Retinal pigment epithelial cell (primary cell): ENCODE results near the gene ETV6.

Source experiments
- DNase-seq: peaks from one replicate; pipeline ENCODE4 v3.0.0-alpha.2; 2010; ENCODE audit warnings: low read depth
- H3K4me3 ChIP-seq: 2 replicates; pipeline ENCODE4 v1.5.1; 2011; ENCODE audit warnings: mild to moderate bottlenecking, low read length, control low read depth, moderate library complexity
- TF ChIP-seq, protein P1 (sequence below): conservative IDR thresholded peaks from 2 replicates; pipeline ENCODE4 v1.5.1; 2011; ENCODE audit warnings: low read depth, low read length, control low read depth, inconsistent platforms

The ETV6 gene

DNA sequence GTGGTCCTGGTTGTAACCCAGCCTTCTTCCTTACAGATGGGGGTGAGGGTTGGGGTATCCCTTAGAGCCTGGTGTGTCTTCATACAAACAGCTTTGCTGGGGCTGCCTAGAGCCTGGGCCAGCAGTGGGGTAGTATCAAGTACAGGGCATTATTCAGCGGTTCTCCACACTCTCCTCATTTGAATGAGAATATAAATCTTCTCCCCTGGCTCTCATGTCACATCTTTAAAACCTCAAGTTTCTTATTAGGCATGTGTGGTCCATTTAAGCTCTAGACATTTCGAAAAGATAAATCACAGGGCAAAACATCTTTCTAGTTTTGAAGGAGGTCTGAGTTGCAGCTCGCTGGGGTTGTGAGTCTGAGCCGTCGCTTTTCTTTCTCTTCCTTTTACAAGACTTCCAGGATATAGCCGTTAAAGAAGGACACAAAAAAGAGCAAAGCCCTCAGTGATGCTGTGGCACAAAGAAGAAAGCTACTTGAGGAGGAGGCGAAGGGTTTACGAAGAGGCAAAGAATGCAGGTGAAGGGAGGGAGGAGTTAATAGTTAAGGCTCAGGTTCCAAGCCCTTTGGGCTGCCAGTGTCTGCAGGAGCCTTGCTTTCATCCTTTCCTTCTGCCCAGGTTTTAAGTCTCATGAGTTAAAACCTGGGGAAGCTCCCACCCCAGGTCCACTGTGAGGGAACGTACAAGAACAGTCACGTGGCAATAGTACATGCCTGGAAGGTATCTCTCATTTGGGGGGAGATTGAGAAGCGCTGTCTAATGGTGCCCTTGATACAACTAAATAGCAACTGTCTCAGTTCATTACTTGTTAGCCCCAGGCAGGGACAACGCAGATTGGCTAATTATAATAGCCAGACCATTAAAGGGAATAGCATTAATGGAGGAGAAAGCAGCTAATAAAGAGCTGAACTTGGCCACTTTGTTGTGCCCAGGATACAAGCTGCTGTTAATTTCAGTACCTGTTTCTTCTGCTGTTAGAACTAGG is 94.2 kb downstream of the ETV6 start:
- no peak for DNase-seq
- H3K4me3 ChIP-seq, result no peak overlapping the region
- TF ChIP-seq, protein P1, sequence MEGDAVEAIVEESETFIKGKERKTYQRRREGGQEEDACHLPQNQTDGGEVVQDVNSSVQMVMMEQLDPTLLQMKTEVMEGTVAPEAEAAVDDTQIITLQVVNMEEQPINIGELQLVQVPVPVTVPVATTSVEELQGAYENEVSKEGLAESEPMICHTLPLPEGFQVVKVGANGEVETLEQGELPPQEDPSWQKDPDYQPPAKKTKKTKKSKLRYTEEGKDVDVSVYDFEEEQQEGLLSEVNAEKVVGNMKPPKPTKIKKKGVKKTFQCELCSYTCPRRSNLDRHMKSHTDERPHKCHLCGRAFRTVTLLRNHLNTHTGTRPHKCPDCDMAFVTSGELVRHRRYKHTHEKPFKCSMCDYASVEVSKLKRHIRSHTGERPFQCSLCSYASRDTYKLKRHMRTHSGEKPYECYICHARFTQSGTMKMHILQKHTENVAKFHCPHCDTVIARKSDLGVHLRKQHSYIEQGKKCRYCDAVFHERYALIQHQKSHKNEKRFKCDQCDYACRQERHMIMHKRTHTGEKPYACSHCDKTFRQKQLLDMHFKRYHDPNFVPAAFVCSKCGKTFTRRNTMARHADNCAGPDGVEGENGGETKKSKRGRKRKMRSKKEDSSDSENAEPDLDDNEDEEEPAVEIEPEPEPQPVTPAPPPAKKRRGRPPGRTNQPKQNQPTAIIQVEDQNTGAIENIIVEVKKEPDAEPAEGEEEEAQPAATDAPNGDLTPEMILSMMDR, result no peak

DNA sequence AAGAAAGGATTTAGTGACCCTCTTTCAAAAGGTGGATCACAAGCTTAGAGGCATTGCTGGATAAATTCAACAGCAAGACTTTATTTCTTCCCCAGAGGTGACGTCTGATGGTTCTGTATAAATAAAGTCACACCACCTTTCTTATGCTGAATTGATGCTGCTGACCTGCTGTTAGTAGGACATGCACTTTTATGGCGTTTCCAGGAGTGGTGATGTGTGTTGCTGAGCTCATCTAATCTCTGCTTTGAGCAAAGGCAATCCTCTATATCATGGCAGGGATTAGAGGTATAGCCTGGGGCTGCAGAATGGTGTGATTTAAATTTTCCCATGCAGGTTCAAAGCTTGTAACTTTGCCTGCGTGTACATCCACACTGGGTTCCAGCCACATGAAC is 94.9 kb downstream of the ETV6 start:
- TF ChIP-seq, protein P1, result no peak
- no peak for DNase-seq
- H3K4me3 ChIP-seq, result no peak overlapping the region

DNA sequence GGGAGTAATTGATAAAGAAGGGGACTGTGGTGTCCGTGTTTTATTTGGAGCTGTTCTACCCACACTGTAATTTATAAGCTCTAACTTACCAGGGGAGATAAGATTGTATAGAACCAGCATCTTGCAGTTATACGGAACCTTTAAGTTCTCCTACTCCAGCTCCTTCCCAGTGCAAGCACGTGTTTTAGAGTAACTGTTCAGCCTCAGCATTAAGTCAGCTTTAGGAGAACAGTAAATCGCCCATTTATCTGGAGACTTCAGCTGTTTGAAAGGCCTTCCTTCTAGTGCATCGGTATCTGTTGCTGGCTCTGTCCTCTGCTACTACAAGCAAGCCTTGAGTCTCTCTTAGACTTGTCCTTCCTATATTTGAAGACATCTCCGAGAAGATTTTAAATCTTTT is 95.6 kb downstream of the ETV6 start:
- H3K4me3 ChIP-seq, result no peak overlapping the region
- no peak for DNase-seq
- TF ChIP-seq, protein P1, result no peak

- TF ChIP-seq, protein P1, result no peak
- H3K4me3 ChIP-seq, result no peak overlapping the region
- no peak for DNase-seq
Measured at GRCh38 chr12:11746024-11746771, 96.7 kb downstream of the ETV6 start.

DNA sequence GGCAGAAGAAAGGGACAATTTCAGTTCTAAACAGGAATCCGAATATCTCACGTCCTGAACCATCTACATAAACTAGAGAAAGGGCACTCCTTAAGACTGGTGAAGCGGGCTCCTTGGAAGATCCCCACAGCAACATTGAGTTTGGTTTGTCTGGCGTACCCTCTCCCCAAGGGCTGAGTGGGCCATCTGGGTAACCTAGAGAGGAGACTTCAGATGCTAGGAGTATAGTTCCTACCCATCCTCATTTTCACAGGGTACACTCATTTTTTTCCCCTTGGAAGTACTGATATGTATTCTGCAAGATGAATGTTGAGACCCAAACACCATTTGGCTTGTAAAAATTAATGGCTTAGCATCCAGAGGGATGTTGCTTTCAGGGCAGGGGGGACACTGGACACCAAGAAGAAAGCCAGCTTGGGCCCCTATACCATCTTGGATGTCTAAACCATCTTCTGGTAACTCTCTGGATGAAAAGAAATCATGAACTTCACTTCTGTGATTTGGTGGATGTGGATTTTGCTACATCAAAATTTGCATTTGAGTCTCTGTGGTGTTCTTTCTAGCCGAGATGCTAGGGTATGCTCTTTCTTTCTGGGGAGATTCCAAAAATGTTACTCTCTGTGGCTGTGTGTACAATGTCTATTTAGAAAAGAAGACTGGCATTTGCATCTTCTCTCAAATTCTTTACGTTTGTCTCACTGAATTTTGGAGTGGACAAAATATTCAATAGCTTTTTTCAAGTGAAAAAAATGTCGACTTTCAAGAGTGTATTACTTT is 97.7 kb downstream of the ETV6 start:
- TF ChIP-seq, protein P1, result no peak
- no peak for DNase-seq

GRCh38 chr12:11747969-11748368 is 98.5 kb downstream of the ETV6 start:
- no peak for DNase-seq
- TF ChIP-seq, protein P1, result no peak
- H3K4me3 ChIP-seq, result no peak overlapping the region

More for the DNA sequence above, 97.7 kb downstream of the ETV6 start:
- H3K4me3 ChIP-seq, result no peak overlapping the region
